HuH-7.5 (cell line): ENCODE results near the gene MINAR1.

Experiments used
- DNase-seq: peaks from one replicate; pipeline ENCODE4 v3.0.0; 2011; ENCODE audit warnings: low spot score

The MINAR1 gene

DNA sequence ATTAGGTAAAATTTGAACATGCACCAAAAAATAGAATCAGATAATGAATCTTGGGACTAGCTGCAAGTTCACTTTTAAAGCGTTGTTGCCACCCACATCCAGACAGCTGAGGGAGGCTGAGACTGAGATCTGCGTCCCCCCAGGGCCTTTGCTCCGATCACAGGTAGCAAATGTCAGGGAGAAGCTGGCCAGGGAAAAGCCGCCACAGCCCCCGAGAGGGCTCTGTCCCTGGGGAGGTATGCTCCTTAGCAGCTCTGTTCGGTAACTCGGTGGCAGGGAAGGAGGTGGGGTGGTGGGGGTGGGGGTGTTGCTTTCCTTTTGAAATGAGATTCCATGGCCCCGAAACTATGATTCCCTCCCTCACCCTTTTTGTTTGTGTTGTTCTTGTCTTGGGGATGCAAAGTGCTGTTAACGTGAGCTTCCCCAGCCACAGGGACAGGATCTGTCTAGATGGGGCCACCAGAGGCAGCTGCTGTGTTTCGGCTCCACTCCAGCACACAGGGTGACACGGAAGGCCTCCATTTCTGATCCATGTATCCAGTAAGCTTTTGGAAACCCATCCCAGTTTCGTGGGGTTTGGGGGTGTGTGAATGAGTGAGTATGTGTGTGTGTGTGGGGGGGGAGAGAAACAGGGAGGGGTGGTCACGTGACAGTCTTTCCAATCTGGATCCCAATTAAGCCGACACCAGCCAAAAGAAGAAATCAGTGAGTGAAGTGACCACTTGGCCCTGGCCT lies 1.1 kb upstream of the MINAR1 start:
- no peak for DNase-seq

DNA sequence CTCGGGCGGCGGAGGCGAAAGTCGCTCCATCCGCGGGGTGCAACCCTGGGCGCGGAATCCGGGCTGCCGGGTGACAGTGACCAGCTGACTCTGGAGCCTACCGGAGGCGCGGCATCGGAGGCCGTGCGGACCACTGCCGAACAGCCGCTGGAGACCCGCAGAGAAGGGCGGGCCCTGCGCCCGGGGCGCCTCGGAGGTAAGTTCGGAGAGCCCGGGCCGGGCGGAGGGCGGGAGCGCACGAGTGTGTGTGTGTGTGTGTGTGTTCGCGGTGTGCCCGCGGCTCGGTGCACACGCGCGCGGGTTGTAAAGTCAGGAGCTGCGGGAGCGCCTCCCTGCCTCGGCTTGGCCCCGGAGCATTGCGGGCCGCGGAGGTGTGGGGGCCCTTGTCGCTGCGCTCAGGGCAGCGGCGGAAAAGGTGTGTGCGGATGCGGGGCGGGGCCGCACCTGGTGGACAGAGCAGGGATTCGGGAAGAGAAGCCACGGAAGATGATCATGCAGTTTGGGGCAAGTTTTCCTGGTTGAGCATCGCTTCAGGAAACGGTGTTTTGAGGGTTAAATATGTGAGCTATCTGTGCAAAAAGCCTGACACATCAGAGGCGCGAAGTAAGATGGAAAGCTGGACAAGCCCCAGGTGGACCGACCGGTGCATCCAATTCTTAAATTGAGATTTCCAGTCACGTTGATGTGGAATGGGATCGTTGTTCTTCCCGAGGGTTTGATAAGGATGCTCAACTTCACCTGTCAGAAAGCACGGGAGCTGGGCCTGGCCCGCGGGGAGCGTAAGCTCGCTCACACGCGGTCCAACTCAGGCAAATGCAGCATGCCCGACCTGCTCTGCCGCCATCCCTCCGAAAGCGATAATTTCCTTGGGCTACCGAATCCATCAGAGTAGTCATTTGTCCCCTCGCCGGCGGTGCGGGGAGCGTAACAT lies 474 bp downstream of the MINAR1 start:
- peak; percentile 56 for DNase-seq

DNA sequence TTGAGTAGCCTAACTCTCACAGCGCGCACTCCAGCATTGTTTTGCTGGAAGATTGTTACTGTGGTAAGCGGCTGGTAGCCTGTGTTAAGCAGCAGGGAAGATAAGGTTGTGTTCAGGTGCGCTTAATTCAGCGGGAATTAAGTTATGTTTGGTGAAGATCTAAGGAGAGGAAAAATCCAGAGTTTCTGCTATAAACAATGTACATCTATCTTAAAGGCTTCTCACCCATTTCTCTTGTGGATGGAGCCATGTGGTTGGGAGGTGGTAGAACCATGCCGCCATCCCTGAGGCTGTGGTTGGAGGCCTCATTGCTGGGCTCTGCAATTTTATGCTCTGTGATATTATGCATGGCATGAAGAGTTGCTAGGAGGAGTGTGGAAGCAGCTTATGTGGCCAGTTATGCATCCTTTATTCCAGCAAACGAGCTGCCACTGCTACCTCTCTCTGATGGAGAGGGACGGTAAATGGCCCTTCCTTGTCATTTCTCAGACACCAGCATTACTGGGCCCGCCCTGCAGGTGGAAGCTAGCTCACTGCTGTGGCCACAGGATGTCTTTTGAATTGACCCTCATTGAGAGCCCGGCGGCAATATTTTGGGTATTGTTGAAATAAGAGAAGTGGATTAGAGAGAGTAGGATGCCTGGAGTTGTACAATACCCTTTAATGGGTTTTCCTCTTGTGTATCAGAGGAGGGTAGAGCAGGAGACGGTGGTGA lies 1.3 kb downstream of the MINAR1 start:
- DNase-seq, result peak; percentile 62

DNA sequence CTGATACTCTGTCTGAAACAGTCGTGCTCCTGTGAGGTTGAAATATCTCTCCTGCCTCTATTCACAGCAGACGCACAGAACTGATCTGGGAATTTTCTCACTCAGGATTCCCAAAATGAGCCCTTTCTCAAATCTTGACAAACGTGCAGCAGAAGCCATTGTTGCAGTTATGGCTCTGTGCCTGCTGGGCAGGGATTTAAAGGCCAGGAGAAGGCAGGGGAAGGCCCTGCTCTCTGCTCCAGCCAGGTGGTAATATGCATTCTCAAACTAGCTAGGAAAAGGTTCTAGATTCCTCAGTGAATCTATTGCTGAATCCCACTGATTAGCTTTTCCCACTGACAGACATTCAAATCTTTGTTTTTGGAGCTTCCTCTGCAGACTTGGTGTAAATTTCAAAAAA lies 2.2 kb downstream of the MINAR1 start:
- DNase-seq, result no peak

GRCh38 chr15:79436037-79436780 lies 4.1 kb downstream of the MINAR1 start:
- DNase-seq, result no peak

DNA sequence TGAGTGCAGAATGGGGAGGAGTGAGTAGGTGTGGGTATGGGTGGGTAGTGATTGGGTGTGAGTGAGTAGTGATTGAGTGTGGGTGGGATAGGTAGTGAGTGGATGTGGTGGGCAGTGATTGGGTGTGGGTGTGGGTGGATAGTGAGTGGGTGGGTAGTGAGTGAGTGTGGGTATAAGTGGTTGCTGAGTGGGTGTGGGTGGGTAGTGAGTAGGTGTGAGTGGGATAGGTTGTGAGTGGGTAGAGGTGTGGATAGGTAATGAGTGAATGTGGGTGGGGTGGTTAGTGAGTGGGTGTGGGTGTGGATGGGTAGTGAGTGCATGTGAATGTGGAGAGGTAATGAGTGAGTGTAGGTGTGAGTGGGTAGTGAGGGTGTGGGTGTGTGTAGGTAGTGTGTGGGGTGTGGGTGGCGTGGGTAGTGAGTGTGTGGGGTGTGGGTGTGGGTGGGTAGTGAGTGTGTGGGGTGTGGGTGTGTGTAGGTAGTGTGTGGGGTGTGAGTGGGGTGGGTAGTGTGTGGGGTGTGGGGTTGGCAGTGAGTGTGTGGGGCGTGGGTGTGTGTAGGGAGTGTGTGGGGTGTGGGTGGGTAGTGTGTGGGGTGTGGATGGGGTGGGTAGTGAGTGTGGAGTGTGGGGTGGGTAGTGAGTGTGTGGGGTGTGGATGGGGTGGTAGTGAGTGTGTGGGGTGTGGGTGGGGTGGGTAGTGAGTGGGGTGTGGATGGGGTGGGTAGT lies 5.3 kb downstream of the MINAR1 start:
- DNase-seq, result no peak

GRCh38 chr15:79439236-79439635 lies 7.1 kb downstream of the MINAR1 start:
- no peak for DNase-seq

DNA sequence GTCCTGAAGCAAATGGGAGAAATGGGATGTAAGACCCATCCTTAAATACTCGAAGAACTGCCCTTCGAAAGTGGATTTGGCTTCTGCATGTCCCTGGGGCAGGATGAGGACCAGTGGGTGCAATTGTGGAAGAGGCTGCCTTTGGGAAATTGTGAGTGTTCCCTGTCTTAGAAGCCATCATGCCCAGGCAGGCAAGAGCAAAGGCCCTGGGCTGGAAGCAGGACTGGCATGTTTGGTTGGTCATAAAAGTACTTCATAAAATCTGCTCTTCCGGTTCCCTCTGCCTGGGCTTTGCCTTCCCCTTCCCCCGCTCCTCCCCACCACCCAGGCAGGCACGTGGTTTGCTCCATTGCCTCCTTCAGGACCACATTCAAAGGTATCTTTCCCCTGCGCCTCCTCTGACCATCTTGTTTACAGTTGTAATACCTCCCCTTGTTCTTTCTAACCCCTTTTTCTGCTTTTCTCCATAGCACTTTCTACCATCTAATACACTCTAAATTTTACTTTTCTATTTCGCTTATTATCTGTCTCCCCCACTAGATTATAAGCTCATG lies 8.3 kb downstream of the MINAR1 start:
- DNase-seq, result no peak

DNA sequence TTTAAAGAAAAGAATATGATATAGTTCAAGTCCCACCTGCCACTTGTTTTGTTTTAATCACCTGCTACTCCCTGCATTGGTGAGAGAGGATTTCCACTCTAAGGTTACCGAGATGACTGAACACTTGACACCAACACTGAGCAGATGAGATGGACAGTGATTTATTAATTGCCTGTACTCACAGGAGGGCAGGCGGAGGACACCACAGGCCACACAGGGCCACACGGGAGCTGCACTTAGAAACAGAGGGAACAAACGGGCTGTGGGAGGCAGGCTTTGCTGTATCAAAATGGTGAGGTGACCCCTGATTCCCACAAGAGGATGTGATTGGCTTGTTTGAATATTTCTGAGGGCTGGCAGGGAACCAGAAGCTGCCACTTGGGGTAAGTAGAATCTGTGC lies 10.8 kb downstream of the MINAR1 start:
- DNase-seq, result no peak

- DNase-seq, result no peak
Measured at GRCh38 chr15:79447060-79447459, 14.9 kb downstream of the MINAR1 start.

DNA sequence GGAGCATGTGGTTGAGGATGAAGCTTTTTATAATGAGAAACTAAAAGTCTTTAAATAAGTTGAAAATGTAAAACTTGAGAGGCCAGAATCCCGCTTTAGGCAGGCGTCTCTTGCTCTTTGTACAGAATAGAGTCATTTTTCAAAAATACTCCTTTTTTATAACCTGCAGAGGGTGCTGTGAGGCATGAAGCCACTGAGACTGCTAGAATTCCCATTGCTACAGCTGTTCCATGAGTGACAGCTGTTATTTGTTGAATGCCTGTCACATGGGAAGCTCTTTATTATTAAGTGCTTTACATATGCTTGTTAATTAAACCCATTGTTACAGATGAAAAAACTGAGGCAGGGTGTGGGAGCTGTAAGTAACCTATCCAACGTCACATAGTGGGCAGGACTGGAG lies 18.5 kb downstream of the MINAR1 start:
- no peak for DNase-seq

DNA sequence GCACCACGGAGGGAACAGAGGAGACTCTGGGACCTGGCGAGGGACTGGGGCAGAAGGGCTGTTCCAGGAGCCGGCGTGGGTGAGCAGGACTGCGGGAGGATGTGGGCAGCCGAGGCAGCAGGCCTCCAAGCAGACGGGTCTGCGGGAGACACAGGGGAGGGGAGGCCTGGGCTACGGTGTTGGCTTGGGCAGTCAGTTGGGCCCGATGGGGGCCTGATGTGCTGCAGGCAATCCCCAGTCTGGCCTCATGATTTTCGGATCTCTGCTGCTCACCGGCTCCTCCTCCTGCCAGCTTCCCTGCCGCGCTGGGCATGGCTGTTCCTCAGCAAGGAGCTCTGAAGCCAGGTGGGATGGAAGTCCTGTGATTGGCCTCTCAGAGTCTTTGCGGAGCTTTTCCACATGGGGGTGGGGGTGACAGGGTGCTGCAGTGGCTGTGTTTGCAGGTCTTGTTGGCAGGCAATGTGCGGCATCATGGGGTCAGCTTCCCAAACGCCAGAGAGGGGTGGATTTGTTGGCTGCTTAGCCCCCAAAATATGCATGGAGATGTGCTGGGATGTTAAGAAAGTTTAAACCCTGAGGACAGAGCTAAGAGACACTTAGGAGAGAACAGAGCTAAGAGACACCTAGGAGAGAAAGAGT lies 19.3 kb downstream of the MINAR1 start:
- DNase-seq, result no peak

GRCh38 chr15:79452244-79453051 lies 20.3 kb downstream of the MINAR1 start:
- no peak for DNase-seq

DNA sequence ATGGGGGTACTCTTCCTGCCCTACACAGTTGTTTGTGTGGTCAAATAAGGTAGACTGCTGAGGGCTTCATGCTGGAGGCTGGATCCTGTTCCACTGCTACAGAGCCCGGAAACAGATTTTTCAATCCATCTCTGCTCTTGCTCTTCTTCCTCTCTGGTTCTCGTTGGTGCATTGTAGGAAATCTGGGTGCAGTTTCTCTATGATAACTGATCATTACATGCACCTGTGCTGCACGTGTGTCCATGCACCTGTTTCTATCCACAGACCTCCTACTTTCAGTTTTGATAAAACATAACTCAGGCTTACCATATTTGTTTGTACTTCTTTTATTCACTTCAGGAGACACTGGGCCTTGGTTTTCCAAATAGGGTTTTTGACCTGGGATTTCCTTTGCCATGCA lies 21.3 kb downstream of the MINAR1 start:
- DNase-seq, result no peak

- DNase-seq, result no peak
Measured at GRCh38 chr15:79454063-79454462, 21.9 kb downstream of the MINAR1 start.

DNA sequence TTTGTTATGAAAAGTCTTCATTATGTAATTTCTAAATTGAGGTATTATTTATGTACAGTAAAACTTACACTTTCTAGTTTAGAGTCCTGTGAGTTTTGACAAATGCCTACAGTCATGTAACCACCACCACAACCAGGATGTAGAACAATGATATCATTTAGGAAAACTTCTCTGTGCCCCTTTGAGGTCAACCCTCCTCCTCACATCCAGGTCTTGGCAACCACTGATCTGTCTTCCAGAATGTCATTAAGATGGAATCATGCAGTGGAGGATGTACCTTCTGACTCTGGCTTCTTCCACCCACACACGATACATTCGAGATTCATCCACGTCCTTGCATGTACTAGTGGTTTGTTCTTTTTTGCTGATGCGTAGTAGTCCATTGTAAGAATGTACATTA lies 23.2 kb downstream of the MINAR1 start:
- DNase-seq, result no peak

GRCh38 chr15:79455943-79456342 lies 23.8 kb downstream of the MINAR1 start:
- DNase-seq, result no peak

DNA sequence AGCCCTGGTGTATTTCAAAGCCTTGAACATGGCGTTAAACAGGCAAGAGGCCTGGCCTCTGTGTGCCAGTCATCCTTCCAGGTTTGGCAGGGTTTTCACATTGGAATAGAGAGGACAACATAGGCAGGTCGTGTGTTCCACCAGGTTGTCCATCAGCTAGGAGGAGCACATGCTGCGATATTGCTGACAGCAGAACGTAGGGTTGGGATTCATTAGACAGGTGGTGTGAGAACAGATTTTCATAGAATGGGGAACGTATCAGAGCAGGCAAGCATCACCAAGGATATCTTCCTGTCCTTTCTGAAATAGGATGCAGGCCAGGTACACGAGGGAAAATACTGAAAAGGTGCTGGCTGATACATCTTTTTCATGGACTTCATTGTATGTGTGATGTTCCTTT lies 26.4 kb downstream of the MINAR1 start:
- no peak for DNase-seq

GRCh38 chr15:79459666-79460065 lies 27.5 kb downstream of the MINAR1 start:
- DNase-seq, result no peak
